ENCODE results near the gene LRRK1. TPM values are rescaled to one million over a fixed set of nuclear protein-coding genes. Genes with fewer than 3 reads are reported as not detected.

The LRRK1 gene
- total and polyA plus RNA-seq, 2 of the 4 experiments (the other 2 are of a cell fraction): 3.0 to 5.8 TPM

DNA sequence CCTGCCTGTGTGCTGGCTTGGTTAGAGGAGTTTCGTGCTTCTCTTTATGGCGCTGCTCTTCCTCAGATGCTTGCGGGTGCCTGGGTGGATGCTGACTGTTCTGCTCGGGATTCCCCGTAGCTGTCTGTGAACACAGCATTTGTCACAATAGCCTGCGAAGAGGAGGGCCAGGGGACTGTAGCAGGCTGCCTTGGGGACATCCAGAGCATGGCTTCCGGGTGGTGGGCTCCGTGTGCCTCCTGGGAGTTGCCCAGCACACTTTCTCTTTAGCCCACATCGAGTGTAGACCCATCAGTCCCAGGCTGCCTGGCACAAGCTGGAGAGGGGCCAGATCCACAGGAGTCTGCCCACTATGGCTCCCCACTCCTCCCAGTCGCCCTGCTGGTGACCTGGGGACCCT is 22.4 kb downstream of the LRRK1 start:
- no peak overlapping the region for H4K8ac ChIP-seq (ENCODE audit: low read depth in 2 of 2, low read length in 2 of 2)
- no peak overlapping the region for H4K91ac ChIP-seq (ENCODE audit: insufficient read depth, low read depth, low read length)
- no peak overlapping the region for H2AFZ ChIP-seq (replicated peaks; ENCODE audit: low read length, poor library complexity)
- H2AK9ac ChIP-seq (replicated peaks; ENCODE audit: low read depth, low read length, poor library complexity): no peak overlapping the region
- TF ChIP-seq BHLHE40 (IDR thresholded peaks at IDR 0.05; ENCODE audit: low read depth, low read length): no peak
- H3K79me1 ChIP-seq (ENCODE audit: low read depth in 1 of 2, low read length in 2 of 2): peaks cover 0 to 11% of the 10 kb centered on the region in 2 experiments; a peak in 1 of 4 replicates
- intact Hi-C loops (cut with micrococcal nuclease) (no loop called here), dilution Hi-C loops (cut with HindIII; ENCODE audit: low sequenced_read_pairs, unreplicated experiment) (no loop called here), in situ Hi-C loops (cut with MboI; ENCODE audit: low sequenced_read_pairs) (no loop called here)
- no peak overlapping the region for H2BK15ac ChIP-seq (ENCODE audit: low read depth, low read length)
- DNase-seq: no peak
- no peak overlapping the region for H4K5ac ChIP-seq (ENCODE audit: low read depth, low read length)
- no peak overlapping the region for H2BK120ac ChIP-seq (ENCODE audit: low read depth, low read length)
- no peaks in the 10 kb centered on the region for H4K20me1 ChIP-seq (ENCODE audit: insufficient read depth, low read length)
- H3K27me3 ChIP-seq (ENCODE audit: control insufficient read depth, insufficient read depth, low read length): no peaks in the 10 kb centered on the region
- H2BK5ac ChIP-seq (ENCODE audit: low read depth, low read length, poor library complexity, severe bottlenecking): no peak overlapping the region
- 88% methylated on average over 5 of the region's 10 CpGs; no CpG with 5 or more reads in 1 of the 2 experiments for WGBS, 2 experiments (ENCODE audit: extremely low coverage in 2 of 2, insufficient read length in 1 of 2)
- ChIA-PET CTCF (no interaction called here), POLR2A (ENCODE audit: unreplicated experiment) (no interaction called here)
- H3K4me2 ChIP-seq (ENCODE audit: low read depth, low read length): no peak overlapping the region
- no peak for ATAC-seq (ENCODE audit: low read depth)
- no peaks in the 10 kb centered on the region for H3K9me3 ChIP-seq (ENCODE audit: control insufficient read depth, insufficient read depth, low read length)
- no peak overlapping the region for H3K9ac ChIP-seq (ENCODE audit: low read depth, low read length)
- H3K27ac ChIP-seq (ENCODE audit: insufficient read depth, low read length): no peak overlapping the region
- peak overlapping the region; percentile 33; the same call in 1 of the 2 replicates for H2AK5ac ChIP-seq (ENCODE audit: low read depth, low read length)
- no peak overlapping the region for H3K4me3 ChIP-seq (ENCODE audit: insufficient read depth, low read depth, low read length)
- H3K14ac ChIP-seq (replicated peaks; ENCODE audit: low read depth, low read length): no peak overlapping the region
- BruUV-seq (replicated peaks): no TSS peak
- H2BK20ac ChIP-seq (ENCODE audit: low read depth, low read length): no peak overlapping the region
- 0 out of 2 replicates have a peak, but pooled peaks cover 5% of the 10 kb centered on the region for H3K9me1 ChIP-seq (ENCODE audit: insufficient read depth, low read length)
- H3K36me3 ChIP-seq (ENCODE audit: control insufficient read depth, insufficient read depth, low read length): no peaks in the 10 kb centered on the region
- no peak overlapping the region for H3K56ac ChIP-seq (ENCODE audit: extremely low read depth, insufficient read depth, low read length)
- no peak overlapping the region for H3K23ac ChIP-seq (ENCODE audit: low read depth, low read length)
- H3K18ac ChIP-seq (ENCODE audit: low read depth, low read length): no peak overlapping the region
- peaks cover 2% of the 10 kb centered on the region; the same call in 1 of the 2 replicates for H3K4me1 ChIP-seq (ENCODE audit: control insufficient read depth, insufficient read depth, low read length)
- H3K4ac ChIP-seq (ENCODE audit: low read depth, low read length): no peak overlapping the region
